ENCODE measurements around the gene ACSM2B.
"Not testable (repeated sequence)": the region's sequence is repeated elsewhere in the genome, so short reads cannot be mapped to it uniquely, and the experiment has no call there.

- not testable (repeated sequence) for TF ChIP-seq POLR2AphosphoS5, CTCF, POLR2A (IDR thresholded peaks at IDR 0.05)
Observed at GRCh38 chr16:20595694-20596093, 19.5 kb upstream of the ACSM2B start.
